22Rv1 (cell line): ENCODE results near the gene ZNF444.

Experiments
- CTCF ChIP-seq: fragments of 450-650 bp; IDR thresholded peaks from 2 replicates; pipeline ENCODE4 v1.5.1; 2017; ENCODE audit warnings: mild to moderate bottlenecking
- ZFX ChIP-seq: fragments of 450-650 bp; IDR thresholded peaks from 2 replicates; pipeline ENCODE4 v1.6.1; 2017; ENCODE audit warnings: antibody characterized with exemption, borderline replicate concordance

- no peak for TF ChIP-seq CTCF
- no peak for TF ChIP-seq ZFX
Measured at GRCh38 chr19:56174550-56174949, 33.5 kb downstream of the ZNF444 start.
